OCI-LY1 (cell line): ENCODE measurements around the gene S100A8.

Source experiments
- CTCF ChIP-seq: fragments of 200-600 bp; sonication (generic), shearing (Covaris generic); IDR thresholded peaks from 2 replicates; pipeline ENCODE4 v1.5.1; 2017; ENCODE audit warnings: mild to moderate bottlenecking, antibody characterized with exemption, low read length, moderate library complexity, mixed read lengths
- EZH2 ChIP-seq: fragments of 200-600 bp; sonication (generic), shearing (Covaris generic); IDR thresholded peaks from 2 replicates; pipeline ENCODE4 v1.8.0; 2017; ENCODE audit warnings: borderline replicate concordance, mixed run types, mild to moderate bottlenecking, antibody characterized with exemption, low read length, moderate library complexity, mixed read lengths

GRCh38 chr1:153430166-153430553 is 39.3 kb upstream of the S100A8 start:
- TF ChIP-seq CTCF, result no peak
- TF ChIP-seq EZH2, result no peak
